CD4-positive, alpha-beta T cell treated with Interleukin-17A for 4 hours (primary cell): ENCODE measurements around the gene PLXDC2.

Source experiments
- DNase-seq: peaks from one replicate; pipeline ENCODE4 v3.0.0-alpha.2; 2020; ENCODE audit warnings: mixed read lengths

Gene PLXDC2

DNA sequence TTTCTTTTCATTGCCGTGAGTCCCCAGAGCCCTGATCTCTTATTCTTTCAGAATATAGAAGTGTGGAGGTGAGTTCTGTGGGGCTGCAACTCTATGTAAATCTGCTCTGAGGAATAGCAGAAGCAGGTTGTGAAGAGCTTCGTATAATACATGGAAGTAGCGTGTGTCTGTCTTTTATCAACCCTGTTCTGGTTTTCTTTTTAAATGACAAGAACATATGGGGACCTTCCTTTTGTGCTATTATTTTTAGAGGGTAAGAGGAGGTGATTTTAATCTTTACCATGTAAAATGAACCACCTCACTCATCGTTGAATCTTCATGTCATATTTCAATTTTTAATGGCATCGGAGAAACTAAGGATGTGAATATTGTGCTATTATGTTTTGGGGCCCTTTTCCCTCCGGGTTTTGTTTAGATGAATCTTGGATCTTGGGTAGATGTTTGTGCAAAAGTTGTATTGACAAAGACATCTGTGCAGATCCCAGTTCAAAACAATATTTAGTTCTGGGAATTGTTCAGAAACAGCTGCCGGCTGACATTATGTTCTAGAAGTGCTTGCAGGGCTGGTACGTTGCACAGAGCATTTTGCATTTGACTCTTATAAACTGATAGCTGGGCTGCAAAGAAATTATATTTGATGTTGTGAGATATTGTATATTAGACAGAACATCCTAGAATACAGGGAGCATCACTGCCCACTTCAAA lies 46.7 kb downstream of the PLXDC2 start:
- no peak for DNase-seq

DNA sequence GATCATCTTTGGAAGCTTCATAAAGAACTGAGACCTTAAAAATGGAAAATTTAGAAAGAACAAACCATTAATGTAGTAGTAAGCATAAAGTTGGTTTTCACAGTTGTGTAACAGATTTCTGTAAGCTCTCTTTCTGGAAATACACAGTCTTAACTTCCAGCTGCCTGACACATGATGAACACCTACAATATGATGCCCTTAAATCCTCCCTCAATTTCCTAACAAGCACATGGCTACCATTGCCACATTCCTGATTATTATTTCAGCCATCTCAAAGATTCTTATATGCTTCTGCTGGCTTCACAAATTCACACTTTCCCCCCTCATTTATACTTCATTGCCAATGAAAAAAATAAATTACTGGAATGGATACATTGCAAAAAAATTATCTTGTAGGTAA lies 49.4 kb downstream of the PLXDC2 start:
- no peak for DNase-seq

DNA sequence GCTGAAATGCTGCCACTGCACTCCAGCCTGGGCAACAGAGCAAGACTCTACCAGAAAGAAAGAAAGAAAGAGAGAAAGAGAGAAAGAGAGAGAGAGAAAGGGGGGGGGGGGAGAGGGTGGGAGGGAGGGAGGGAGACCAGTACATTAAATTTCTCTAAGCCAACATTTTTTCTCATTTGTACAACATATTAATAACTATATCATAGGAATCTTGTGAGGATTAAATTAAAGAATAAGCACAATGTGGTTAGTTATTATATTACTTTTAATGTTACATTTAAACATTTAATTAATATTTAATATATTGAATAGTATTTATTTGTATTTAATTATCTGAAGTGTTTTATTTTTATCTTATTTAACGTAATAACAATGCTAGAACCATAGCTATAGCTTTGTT lies 53.1 kb downstream of the PLXDC2 start:
- no peak for DNase-seq

DNA sequence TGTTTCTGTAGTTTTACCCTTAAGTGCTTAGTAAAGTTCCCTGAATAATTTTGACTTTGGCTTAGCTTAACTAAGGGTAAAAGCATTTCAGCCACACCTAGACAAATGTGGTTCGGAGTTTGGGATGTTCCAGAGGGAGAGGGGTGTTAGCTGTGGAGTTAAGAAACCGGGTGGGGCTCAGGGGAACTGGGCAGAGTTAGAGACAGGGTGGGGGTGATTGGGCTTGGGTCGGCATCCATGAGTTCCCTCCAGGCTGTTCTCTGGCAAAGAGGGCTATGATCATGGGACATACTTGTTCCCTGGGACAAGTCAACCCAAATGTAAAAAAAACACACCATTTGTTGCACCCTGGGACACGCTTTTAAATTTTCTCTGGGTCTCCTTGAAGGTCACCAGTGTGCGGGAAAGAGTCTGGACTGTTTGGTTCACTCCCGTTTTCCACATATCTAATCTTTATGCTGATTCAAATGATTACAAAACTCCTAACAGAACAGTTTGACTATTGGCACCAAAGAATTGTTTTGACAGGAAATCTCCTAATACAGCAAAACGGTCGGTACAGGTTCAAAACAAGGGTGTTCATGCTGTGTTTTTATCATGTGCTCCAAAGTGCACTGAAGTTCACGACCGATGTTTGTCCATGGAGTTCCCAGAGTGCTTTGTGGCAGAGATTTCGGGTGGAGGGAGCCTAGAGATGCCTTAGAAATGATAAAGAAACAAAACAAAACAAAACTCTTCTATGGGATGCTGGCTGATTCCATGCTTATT lies 56.5 kb downstream of the PLXDC2 start:
- no peak for DNase-seq

DNA sequence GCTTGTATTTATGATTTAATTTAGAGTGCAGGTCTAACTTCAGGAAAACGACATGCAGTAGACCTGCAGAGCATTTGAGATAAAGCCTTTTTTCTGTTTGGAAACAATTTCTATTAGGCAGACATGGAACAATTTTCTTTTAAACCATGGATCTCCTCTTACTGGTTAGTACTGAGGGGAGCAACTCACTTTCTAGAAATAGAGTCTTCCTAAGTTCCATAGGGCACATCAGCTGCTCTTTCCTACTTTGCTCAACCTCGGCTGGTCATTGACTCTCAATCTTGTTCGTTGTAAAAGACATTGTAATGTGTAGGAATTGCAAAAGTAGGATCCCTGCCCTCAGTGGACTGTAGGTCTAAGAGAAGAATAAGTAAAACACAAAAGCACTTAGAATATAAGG lies 58.0 kb downstream of the PLXDC2 start:
- DNase-seq = no peak

DNA sequence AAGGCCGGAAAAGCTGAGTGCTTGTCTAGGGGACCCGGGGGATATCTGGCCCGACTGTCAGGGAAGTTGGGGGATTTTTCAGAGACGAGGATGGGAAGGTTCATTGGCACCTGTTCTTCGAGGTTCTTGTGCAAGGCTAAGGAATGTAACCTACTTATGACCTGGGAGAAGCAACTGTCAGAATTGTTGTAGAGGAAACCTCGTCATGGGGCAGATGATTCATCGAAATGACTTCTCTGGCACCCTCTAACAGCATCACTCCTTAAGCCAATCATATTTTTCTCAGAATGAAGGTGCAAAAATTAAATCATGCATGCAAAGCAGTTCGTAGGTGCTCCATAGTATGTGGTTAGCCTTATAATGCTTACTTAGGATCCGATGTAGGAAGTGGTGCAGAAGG lies 58.6 kb downstream of the PLXDC2 start:
- no peak for DNase-seq

DNA sequence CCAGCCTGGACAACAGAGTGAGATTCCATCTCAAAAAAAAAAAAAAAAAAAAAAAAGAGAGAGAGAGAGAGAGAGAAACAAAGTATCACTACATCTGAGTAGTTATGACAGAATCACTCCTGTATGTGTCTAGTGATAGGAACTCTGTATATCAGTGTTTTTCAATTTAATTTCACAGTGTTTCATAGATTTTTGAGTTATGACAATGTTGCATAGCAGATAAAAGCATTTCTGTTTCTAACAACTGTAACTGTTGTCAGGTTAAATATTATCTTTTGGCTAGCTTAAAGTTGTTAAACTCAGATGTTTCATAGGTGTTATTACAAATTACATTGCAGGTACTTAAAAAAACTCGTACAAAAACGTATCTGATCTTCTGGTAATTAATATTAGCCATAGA lies 60.3 kb downstream of the PLXDC2 start:
- DNase-seq = no peak

DNA sequence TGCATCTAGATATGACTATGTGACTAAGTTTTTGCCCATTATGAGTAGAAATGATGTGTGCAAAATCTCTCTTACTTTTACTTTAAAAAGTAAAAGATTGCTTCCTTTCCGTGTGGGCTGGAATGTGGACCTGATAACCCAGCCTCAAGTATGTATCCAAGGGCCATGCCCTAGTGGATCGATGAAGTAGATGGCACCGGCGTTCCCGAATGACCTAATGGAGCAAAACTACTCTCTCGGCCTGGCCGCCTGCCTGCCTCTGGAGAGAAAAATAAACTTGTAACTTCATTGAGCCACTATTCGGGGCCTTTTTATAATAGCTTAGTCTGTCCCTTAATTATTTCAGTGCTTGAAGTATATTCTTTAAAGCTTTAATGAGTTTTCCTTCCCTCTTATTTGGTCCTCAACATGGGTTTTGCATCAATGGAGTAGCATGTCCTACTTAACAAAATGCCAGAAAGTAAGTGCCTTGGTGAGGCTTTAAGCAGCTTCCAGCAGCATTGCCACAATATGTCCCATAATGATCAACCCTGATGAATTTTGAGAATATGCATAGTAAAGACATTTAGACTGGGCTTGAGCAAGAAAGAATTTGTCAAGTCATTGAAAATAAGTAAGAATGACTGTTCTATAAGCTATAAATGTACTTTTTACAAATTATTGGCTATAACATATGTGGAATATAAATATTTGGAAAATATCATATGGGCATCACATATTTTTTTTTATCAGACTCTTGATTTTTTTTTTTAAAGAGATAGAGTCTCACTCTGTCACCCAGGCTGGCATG lies 61.4 kb downstream of the PLXDC2 start:
- no peak for DNase-seq

DNA sequence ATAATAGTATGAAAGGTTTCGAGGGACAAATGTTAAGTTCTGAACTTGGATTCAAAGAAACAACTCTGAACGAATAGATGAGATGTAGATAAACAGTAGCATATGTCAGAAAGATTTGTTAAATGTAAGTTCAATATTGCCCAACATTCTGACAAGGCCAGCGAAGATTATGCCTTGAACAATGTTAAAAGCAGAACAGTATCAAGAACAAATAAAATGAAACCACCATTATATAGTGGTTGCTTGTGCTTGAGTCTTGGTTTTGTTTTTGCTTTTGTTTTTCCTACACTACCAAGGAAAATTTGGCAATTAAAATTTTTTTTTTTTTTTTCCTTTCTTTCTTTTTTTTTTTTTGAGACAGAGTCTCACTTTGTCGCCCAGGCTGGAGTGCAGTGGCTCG lies 66.4 kb downstream of the PLXDC2 start:
- no peak for DNase-seq

DNA sequence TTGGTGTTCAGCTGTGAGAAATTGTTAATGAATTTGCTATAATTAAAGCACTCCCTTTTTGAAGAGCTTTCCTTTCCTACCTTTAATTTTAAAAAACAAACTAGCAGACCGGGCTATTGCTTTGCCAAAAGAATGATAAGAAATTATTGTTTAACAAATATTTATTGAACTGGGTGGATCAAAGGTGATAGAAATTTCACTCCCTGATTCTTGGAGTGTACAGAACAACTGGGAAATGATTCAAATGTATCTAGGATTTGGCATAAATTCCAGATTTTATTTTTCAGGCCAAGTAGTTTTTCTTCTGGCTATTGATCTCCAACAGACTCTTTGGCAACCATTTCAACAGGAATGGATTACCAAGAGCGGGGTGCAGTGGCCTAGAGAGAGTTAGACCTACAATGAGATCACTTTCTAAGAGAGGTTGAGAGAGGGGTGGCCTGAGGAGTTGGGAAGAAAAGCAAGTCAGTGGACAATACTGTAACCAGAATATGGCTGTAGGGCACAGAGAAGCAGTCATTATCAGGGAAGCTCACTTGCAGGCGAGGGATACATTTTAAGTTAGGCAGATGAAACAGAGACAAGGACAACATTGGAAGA lies 71.9 kb downstream of the PLXDC2 start:
- no peak for DNase-seq

DNA sequence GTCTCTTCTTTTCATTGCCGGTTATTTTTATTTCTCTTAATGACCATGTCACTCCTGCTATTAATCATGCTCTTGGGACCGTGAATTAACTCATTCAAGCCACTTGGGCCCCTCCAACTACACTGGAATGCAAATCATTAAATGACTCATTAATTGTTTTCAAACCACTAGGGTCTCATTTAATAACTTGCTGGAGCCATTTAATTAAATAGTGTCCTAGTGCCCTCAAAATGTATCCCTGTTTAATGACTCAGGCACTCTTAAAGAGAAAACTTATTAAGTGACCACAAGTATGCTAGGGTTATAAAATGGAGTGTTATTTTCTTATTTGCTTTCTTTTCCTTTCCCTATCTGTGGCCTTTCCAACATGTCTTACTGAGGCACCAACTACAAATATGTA lies 73.0 kb downstream of the PLXDC2 start:
- no peak for DNase-seq

DNA sequence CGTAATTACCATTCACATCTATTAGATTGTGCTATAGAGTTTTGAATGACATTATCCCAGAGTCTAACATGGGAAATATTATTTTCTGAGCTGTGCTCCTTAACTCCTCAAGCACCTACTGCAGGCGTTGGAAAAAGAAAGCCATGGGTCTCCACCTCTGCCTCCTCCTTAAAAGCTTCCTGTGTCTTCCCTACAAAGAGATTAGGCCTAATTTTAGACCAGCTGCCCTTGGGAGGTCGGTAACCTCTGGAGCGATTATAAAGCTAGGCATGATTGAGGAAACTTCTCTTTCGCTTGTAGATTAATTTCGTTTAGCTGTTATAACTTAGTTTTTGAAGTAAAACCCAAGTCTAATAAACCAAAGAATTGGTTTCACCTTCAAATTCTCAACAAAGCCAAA lies 75.2 kb downstream of the PLXDC2 start:
- no peak for DNase-seq

DNA sequence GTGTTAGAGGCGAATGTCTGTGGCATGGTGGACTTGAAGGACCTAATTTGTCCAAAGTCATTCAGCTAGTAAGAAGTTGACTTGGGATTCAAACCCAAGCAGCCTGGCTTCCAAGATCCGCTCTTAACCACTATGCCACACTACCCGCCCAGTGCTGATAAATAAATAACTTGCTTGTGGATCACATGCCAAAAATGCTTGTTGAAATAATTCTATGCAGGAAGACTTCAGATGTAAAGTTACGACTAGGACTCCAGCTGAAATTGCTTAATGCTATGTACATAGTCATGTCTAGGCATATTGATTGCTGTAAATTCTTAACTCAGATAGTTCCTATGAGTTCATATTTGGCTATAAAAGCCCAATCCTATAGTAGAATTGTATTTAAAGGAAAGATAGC lies 76.0 kb downstream of the PLXDC2 start:
- no peak for DNase-seq

DNA sequence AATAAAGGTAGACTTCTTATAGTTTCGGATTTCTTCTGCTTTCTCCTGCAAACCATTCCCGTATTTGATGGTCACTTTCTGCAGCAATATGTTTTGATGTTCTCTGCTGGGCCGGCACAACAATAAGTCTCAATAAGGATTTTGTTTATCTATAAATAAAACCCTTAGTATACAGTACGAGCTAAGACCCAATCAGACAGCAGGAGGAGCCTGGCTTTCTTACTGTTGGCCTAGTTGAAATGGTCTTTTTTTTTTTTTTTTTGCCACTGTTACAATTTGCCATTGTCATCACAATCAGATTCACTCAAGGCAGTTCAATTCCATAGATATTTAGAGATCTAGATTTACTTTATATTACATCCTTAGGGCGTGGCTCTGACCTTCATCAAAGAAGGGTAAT lies 76.4 kb downstream of the PLXDC2 start:
- no peak for DNase-seq

DNA sequence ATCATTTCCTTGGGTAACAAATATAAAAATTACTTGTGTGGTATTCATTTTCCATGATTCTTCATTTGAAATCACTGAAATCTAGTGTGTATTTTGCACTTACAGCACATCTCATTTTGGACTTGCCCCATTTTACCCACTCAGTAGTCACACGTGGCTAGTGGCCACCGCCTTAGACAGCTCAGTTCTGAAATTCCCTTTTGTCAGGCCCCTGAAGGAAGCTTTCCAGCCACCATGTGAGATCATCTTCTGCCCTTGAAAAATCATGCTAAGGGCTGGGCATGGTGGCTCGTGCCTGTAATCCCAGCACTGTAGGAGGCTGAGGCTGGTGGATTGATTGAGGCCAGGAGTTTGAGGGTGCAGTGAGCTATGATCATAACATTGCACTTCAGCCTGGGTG lies 79.3 kb downstream of the PLXDC2 start:
- no peak for DNase-seq

DNA sequence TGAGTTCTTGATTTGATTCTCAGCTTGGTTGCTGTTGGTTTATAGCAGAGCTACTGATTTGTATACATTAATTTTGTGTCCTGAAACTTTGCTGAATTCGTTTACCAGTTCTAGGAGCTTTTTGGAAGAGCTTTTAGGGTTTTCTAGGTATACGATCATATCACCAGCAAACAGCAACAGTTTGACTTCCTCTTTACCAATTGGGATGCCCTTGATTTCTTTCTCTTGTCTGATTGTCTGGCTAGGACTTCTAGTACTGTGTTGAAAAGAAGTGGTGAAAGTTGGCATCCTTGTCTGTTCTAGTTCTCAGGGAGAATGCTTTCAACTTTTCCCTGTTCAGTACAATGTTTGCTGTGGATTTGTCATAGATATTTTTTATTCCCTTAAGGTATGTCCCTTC lies 86.2 kb downstream of the PLXDC2 start:
- DNase-seq = no peak

DNA sequence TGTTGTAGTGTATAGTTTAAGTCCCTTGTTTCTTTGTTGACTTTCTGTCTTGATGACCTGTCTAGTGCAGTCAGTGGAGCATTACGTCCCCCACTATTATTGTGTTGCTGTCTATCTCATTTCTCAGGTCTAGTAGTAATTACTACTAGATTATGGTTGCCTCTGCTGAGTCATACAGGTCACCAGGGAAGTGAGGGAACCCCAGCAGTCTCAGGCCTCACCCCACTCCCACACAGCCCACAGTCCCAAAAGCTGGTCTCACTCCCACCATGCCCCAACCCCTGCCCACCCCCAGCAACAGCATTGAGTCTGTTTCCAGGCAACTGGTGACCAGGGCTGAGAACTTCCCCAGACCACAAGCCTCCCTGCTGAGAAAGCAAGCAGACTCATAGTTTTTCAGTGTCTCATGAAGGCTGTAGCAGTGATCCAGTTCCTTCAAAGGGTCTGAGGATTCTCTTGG lies 88.0 kb downstream of the PLXDC2 start:
- DNase-seq = no peak

DNA sequence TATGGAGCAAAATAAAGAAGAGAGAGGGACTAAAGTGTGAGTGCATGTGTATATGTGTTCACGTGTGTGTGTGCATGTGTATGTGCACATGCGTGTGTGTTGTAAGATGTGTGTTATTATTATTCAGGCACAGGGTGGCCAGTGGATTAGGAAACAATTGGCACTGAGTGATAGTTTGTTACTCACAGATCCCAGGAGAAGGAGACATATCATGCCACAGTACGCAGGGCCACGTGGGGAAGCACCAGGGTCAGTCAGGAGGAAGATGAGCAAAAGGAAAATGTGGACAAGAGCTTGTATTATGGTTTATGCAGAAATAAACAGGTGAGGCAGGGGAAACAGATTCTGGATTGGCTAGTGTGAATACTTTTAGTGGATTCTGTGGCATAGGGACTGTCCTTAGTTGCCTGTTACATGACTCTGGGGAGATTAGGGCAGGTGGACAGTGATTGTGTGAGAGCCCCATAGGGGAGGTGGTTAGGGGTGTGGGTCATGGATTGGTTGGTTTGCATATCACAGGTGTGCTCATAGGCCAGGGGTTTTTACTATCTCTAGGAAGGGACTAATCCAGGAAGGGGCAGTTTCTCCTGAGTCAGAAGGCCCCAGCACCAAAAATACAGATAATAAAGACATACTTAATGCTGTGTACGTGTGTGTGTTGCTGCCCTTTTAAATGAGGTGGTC lies 90.0 kb downstream of the PLXDC2 start:
- DNase-seq = no peak

DNA sequence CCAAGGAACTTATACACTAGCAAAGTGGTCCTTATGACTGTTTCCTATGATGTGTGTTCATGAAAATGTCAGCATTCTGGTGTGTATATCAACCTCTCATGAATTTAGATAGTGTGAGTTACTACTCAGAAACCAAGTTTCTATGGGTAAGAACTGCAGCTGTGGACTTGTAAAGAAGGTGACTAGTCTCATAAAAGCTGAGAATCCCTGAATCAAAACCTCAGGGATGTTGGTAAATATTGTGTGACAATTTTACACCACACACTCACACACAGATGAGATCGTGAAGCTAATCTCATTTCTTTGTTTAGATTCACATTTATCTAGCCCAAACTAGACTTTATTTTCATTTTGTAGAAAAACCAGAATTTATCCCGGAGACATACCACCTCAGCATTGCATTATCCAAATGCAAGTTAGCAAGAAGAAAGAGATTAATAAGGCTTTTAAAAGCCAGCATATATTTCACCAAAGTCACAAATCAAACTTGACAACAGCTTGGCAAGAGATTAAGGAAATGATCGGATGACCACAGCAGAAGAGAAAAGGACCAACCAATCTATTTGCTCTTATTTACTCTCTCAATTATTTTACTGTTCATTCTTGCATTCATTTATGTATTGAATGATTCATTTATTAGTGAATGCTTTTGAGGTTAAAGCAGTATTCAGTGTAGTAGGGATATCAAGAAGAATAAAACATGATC lies 92.9 kb downstream of the PLXDC2 start:
- no peak for DNase-seq

DNA sequence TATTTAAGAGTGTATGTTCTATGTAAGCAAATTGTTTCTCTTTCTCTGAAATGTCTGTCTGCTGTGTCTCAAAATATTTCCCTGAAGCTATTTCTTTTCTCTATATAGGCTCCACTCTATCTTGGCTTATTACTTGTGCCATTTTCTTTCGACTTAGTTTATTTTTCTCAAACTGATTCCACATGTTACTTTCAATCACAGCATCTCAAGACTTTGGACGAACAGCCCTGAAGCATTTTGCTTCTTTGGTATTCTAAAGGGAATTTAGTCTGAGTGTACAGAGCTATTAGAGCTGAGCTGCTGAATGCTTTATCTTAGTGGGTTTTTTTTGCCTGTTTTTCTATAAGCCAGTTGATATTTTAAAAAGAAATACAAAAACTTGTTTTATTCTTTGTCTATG lies 95.7 kb downstream of the PLXDC2 start:
- DNase-seq = no peak

DNA sequence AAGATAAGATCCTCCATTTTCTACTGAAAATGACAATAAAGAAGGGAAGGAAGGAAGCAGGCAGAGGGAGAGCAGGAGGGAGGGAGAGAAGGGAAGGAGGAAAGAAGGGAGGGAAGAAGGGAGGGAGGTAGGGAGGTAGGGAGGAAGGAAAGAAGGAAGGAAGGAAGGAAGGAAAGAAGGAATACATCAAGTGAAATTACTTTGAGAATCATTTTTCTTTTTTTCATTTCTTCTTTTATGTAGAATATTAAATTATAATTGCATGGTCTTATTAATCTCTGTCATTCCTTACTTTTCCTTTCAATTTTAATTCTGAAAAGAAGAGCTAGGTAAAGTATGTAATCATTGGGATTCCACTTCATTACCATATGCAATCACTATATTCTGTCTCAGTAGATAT lies 97.8 kb downstream of the PLXDC2 start:
- no peak for DNase-seq

DNA sequence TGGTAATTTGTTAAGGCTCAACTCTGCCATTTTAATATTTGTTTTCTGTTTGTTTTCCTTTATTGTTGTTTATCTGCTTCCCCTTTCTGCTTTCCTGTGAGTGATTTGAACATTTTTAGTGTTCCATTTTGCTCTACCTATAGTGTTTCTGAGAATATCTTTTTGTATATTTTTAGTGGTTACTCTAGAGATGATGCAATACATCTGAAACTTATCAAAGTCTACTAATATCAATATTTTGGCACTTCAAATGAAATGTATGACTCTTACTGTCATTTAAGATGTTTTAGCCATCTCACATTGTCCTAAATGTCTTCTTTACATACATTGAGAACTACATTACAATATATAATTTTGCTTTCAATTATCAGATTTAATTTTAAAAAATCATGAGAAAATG lies 98.9 kb downstream of the PLXDC2 start:
- no peak for DNase-seq
